Karpas-422 (cell line): ENCODE measurements around the gene RHBG. TPM values are rescaled to one million over a fixed set of nuclear protein-coding genes. Genes with fewer than 3 reads are reported as not detected.

Source experiments
- DNase-seq: peaks from one replicate; pipeline ENCODE4 v3.0.0-alpha.2; 2015
- H2AFZ ChIP-seq: fragments of 200-600 bp; sonication (generic); 2 replicates; pipeline ENCODE4 v1.6.1; 2014; ENCODE audit warnings: antibody characterized with exemption, low read length, mixed read lengths
- H3K27ac ChIP-seq: fragments of 200-600 bp; sonication (generic); 2 replicates; pipeline ENCODE4 v1.5.1; 2014; ENCODE audit warnings: mild to moderate bottlenecking, low read length, moderate library complexity
- H3K27me3 ChIP-seq: fragments of 200-600 bp; sonication (generic); 2 replicates; pipeline ENCODE4 v1.6.1; 2014; ENCODE audit warnings: low read length, mixed read lengths
- H3K36me3 ChIP-seq: fragments of 200-600 bp; sonication (generic); 2 replicates; pipeline ENCODE4 v1.6.1; 2014; ENCODE audit warnings: low read length, mixed read lengths; ENCODE audit not compliant: insufficient read depth
- H3K4me1 ChIP-seq: fragments of 200-600 bp; sonication (generic); 2 replicates; pipeline ENCODE4 v1.6.1; 2014; ENCODE audit warnings: mild to moderate bottlenecking, low read length, mixed read lengths
- H3K4me2 ChIP-seq: fragments of 200-600 bp; sonication (generic); 2 replicates; pipeline ENCODE4 v1.6.1; 2014; ENCODE audit warnings: low read length, low read depth, mild to moderate bottlenecking; ENCODE audit not compliant: poor library complexity, severe bottlenecking
- H3K4me3 ChIP-seq: fragments of 200-600 bp; sonication (generic); 2 replicates; pipeline ENCODE4 v1.5.1; 2014; ENCODE audit warnings: mild to moderate bottlenecking, antibody characterized with exemption, low read length, mixed read lengths
- H3K79me2 ChIP-seq: fragments of 200-600 bp; sonication (generic); 2 replicates; pipeline ENCODE4 v1.6.1; 2014; ENCODE audit warnings: mild to moderate bottlenecking, low read length, mixed read lengths
- H3K9ac ChIP-seq: fragments of 200-600 bp; sonication (generic); 2 replicates; pipeline ENCODE4 v1.6.0; 2014; ENCODE audit warnings: low read length
- H3K9me2 ChIP-seq: fragments of 200-600 bp; sonication (generic), shearing (Covaris generic); replicated peaks from 2 replicates; pipeline ENCODE4 v1.6.0; 2014; ENCODE audit warnings: mild to moderate bottlenecking, low read length, moderate library complexity; ENCODE audit not compliant: insufficient read depth
- H3K9me3 ChIP-seq: fragments of 300-700, 200-600 bp; sonication (generic); 2 replicates; pipeline ENCODE4 v1.6.1; 2014; ENCODE audit warnings: low read length, mixed read lengths
- H4K20me1 ChIP-seq: fragments of 200-600 bp; sonication (generic); 2 replicates; pipeline ENCODE4 v1.6.1; 2014; ENCODE audit warnings: mild to moderate bottlenecking, antibody characterized with exemption, low read length, low read depth; ENCODE audit not compliant: insufficient read depth
- total RNA-seq: library from RNA; depleted of rRNA; stranded (reverse); fragments of >200 nt; shearing (Covaris generic); gene quantifications from 2 replicates; pipeline ENCODE4 v1.2.3, GENCODE V29; 2014; ENCODE audit warnings: low replicate concordance

The RHBG gene
- total RNA-seq, 1 experiment from 2014 or later = not detected

DNA sequence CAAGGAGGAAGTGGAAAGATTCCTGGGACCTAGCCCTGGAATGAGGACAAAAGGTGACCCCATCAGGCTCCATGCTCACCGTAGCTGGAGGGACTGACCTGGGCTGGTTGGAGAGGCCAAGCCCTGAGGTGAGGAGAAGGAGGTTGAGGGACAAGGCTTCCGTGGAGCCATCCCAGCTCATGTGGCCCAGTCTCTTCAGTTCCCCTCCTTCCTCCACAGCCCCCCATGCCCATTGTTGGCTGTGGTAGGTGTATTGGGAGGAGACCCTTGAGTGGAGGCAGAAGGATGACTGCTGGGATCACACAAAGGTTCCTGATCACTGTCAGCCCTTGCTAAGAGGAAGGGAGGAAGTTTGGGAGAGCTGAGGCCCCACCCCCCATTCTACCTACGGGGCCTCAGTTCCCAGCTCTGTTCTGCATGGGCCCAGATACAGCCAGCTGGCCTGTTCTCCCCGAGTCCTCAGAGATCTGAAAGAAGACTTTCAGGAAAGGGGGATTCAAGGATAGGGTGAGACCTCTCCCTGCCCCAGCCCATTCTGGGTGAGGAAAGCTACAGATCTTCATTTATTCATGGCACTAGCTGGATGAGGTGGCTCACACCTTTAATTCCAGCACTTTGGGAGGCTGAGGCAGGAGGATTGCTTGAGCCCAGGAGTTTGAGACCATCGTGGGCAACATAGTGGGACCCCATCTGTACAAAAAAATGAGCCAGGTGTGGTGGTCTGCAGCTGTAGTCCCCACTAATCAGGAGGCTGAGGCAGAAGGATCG is 17.3 kb downstream of the RHBG start:
- Histone ChIP-seq H3K4me1 (no peaks in the 10 kb centered on the region), H3K36me3 (no peaks in the 10 kb centered on the region), H2AFZ (no peak overlapping the region), H3K4me2 (no peak overlapping the region), H3K9me3 (no peaks in the 10 kb centered on the region), H3K27ac (no peak overlapping the region), H3K9me2 (no peaks in the 10 kb centered on the region), H3K27me3 (no peaks in the 10 kb centered on the region), H4K20me1 (no peaks in the 10 kb centered on the region), H3K9ac (no peak overlapping the region), H3K79me2 (no peaks in the 10 kb centered on the region), H3K4me3 (no peak overlapping the region)
- DNase-seq = no peak

DNA sequence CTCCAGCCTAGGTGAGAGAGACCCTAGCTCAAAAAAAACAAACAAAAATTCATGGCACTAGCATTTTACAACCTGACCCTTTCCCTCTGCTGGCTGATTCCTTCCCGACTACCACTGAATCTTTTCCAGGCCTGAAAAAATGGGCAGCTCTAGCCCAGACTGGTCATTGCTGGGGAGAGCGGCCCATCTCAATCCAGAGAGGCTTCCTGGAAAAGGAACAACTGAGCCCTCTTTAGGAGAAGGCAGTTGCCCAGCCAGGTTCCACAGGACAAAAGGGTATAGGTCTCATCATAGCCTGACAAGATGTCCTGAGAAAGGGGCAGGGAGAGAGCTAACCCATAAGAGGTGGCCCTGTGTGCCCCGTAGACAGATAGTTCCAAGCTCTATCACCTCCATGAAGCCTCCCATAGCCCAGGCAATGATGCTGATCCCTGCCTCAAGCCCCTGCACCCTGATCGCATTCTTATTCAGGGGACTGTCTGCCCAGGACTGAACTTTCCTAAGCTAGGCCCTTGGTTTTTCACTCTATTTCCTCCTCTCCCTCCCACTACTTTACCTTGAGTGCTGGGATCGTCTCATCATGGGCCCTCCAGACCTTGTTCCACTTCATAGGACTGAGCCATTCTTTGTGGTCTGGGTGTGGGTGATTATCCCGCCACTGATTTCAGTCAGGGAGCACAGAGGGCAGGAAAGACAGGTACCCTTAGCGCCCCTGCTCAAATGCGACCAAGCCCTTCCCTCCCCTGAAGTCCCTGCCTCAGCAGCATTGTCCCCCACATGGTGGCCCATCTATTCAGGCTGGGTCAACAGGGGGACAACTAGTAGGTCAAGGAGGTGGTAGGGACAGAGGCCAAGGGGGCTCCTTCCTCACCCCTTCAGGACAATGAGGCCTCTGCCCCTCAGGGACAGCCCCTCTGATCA is 18.2 kb downstream of the RHBG start:
- H2AFZ ChIP-seq = no peak overlapping the region
- no peaks in the 10 kb centered on the region for H3K36me3 ChIP-seq
- H3K9me3 ChIP-seq = no peaks in the 10 kb centered on the region
- no peak overlapping the region for H3K9ac ChIP-seq
- no peak overlapping the region for H3K4me3 ChIP-seq
- no peaks in the 10 kb centered on the region for H3K27me3 ChIP-seq
- no peaks in the 10 kb centered on the region for H4K20me1 ChIP-seq
- H3K4me2 ChIP-seq = no peak overlapping the region
- no peaks in the 10 kb centered on the region for H3K9me2 ChIP-seq
- H3K79me2 ChIP-seq = no peaks in the 10 kb centered on the region
- DNase-seq = no peak
- no peaks in the 10 kb centered on the region for H3K4me1 ChIP-seq
- no peak overlapping the region for H3K27ac ChIP-seq

DNA sequence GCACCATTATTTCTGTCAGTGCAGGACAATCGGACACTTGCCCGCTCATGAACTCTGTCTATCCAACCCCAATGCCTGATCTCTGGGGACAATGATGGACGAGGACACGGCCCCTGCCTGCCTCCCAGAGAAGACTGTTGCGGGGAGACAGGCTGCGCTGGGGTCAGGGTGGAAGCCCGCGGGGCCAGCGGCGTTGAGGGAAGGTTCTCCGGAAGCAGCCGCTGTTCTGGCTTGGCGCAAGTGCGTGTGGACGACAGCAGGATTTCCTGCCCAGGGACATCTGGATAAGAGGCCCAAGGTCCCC is 18.8 kb downstream of the RHBG start:
- Histone ChIP-seq H4K20me1 (no peaks in the 10 kb centered on the region), H2AFZ (no peak overlapping the region), H3K4me3 (no peak overlapping the region), H3K27ac (no peak overlapping the region), H3K79me2 (no peaks in the 10 kb centered on the region), H3K9me2 (no peaks in the 10 kb centered on the region), H3K9me3 (no peaks in the 10 kb centered on the region), H3K4me2 (no peak overlapping the region), H3K36me3 (no peaks in the 10 kb centered on the region), H3K27me3 (no peaks in the 10 kb centered on the region), H3K4me1 (no peaks in the 10 kb centered on the region), H3K9ac (no peak overlapping the region)
- DNase-seq = no peak

DNA sequence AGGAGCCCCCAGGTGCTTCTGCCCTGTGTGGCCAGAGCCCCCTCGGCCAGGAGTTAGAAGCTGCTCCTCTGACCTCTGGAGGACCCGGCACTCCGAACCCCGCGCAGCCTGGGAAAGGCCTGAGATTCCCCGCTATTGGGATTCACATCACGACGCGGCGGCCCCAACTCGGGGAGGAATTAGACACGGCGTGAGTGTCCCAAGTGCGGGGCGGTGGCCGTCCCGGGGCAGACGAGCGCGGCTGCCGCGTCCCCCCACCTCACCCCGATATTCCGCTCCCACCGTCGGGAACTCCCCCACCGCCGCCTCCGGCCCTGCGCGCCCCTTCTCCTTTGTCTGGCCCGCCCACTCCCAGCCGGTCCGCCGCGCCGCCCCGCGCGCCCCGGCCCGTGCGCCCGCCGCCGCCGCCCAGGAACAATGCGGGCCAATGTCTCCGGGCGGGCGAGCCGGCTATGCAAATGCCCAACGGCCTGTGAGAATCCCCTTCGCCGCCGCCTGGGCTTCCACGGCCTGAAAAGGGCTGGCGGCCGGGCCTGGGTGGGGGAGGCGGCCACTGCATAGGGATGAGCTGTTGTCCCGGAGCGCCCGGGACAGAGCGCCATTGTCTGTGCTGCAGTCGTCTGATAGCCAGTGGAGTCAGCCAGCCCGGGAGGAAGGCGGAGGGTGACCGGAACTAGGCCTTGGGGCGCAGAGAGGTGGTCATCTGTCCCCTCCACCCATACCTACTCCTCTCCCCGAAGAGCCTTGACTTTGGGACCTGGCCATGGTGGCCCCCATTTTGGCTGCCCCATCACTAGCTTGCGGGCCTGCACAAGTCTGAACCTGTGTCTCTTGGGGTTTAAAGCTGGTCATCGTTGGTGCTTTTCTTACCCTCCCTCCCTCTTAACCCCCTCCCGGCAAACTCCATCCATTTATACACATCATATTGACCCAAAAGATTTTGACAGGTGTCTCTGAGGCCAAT is 19.4 kb downstream of the RHBG start:
- Histone ChIP-seq H3K9me3 (no peaks in the 10 kb centered on the region), H3K4me3 (no peak overlapping the region), H3K9ac (no peak overlapping the region), H3K27me3 (no peaks in the 10 kb centered on the region), H3K79me2 (no peaks in the 10 kb centered on the region), H3K9me2 (no peaks in the 10 kb centered on the region), H3K4me1 (no peaks in the 10 kb centered on the region), H4K20me1 (no peaks in the 10 kb centered on the region), H3K27ac (no peak overlapping the region), H2AFZ (no peak overlapping the region), H3K36me3 (no peaks in the 10 kb centered on the region), H3K4me2 (no peak overlapping the region)
- no peak for DNase-seq

DNA sequence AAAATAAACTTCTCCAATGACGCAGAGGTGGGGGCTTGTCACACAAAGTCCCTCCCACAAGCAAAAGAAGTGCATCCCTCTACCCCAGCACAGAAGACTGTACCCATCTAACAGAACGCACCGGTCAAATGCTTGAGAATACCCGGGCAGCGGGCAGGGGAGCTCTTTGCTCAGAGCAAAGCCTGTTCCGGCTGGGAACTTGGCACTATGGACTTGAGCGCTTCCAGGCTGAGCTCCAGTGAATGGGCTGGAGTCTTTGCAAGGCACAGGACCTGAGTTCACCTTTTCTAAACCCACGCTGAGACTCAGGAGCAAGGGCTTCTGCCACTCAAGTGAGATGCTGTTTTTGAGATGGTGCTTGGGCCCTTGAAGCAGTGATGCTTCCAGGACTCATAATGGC is 20.3 kb downstream of the RHBG start:
- Histone ChIP-seq H3K4me2 (no peak overlapping the region), H3K79me2 (no peaks in the 10 kb centered on the region), H4K20me1 (no peaks in the 10 kb centered on the region), H2AFZ (no peak overlapping the region), H3K4me1 (no peaks in the 10 kb centered on the region), H3K9ac (no peak overlapping the region), H3K36me3 (no peaks in the 10 kb centered on the region), H3K4me3 (no peak overlapping the region), H3K27ac (no peak overlapping the region), H3K9me2 (no peaks in the 10 kb centered on the region), H3K27me3 (no peaks in the 10 kb centered on the region), H3K9me3 (no peaks in the 10 kb centered on the region)
- no peak for DNase-seq

DNA sequence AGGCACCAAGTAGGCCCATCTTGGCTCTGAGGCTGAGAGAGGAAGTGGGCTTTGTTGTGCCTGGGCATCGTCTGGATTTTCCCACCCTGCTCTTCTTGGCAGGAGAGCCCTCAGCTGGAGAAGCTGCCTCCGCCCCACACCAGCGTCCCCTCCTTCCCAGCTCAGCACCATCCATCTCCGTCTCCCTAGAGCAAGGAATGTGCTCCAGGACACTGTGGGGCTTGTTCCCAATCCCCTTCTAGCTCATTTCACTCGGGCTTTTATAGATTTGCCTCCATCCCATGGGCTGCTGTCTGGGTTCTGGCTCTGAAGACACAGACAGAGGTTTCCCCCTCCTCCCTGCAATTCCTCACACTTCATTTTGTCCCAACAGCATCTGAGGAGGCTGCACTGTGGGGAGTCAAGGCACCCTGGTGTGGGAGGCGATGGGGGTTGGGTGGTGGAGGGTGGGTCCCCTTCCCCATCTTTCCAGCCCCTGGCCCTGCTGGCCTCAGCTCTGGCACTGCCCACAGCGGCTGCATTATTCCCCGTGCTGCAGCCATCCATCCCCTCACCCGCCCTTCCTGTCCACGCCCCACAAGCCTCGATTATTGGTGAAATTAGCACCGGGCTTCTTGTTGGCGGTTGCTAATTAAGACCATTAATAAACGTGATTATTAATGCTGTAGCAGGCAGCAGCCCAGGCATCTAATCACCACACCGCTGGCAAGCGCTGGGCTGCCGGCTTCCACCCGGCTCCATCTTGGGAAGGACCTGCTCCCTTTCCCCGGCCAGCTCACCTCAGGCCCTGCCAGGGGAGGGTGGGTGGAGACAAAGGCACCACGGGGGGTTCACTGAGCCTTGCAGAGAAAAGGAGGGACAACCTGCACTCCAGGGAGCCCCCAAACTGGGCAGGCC is 21.7 kb downstream of the RHBG start:
- no peaks in the 10 kb centered on the region for H3K79me2 ChIP-seq
- DNase-seq = no peak
- no peak overlapping the region for H3K4me3 ChIP-seq
- no peaks in the 10 kb centered on the region for H3K4me1 ChIP-seq
- no peak overlapping the region for H3K4me2 ChIP-seq
- no peak overlapping the region for H3K27ac ChIP-seq
- H4K20me1 ChIP-seq = no peaks in the 10 kb centered on the region
- H3K9me3 ChIP-seq = no peaks in the 10 kb centered on the region
- H3K9me2 ChIP-seq = no peaks in the 10 kb centered on the region
- H2AFZ ChIP-seq = no peak overlapping the region
- no peaks in the 10 kb centered on the region for H3K36me3 ChIP-seq
- no peaks in the 10 kb centered on the region for H3K27me3 ChIP-seq
- no peak overlapping the region for H3K9ac ChIP-seq

DNA sequence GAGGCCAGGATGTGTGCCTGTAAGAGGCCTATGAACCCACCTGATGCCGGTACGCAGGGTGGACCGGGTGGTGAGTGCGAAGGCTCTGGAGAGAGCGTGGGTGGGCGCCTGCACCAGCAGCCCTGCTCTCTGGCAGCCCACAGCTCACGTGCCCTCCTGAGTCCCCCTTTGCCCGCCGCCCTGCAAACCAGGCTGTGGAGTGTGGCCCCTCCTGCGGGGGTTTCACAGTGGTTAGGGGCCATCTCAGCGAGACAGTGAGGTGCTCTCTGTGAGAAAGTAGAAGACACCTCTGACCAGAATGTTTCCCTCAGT is 22.3 kb downstream of the RHBG start:
- Histone ChIP-seq H4K20me1 (no peaks in the 10 kb centered on the region), H3K36me3 (no peaks in the 10 kb centered on the region), H3K4me2 (no peak overlapping the region), H3K27me3 (no peaks in the 10 kb centered on the region), H2AFZ (no peak overlapping the region), H3K9me3 (no peaks in the 10 kb centered on the region), H3K27ac (no peak overlapping the region), H3K9ac (no peak overlapping the region), H3K4me1 (no peaks in the 10 kb centered on the region), H3K4me3 (no peak overlapping the region), H3K9me2 (no peaks in the 10 kb centered on the region), H3K79me2 (no peaks in the 10 kb centered on the region)
- DNase-seq = no peak
